T-helper 1 cell treated with Interleukin-12 subunit alpha and Interleukin-12 subunit beta and Interleukin-4 antibody, amounts not matched to agents 30 ng/mL and 1 ng/mL, for 36 hours (primary cell): ENCODE results near the gene CD38. TPM values are rescaled to one million over a fixed set of nuclear protein-coding genes. Genes with fewer than 3 reads are reported as not detected.

ENCODE experiments used
- intact Hi-C: fragments of 100-400 bp; cut with micrococcal nuclease; formaldehyde crosslinking; loops from one replicate; pipeline ENCODE4 v1.15.1; 2024
- total RNA-seq: library from RNA; stranded (reverse); gene quantifications from 2 replicates; pipeline ENCODE4 v1.2.3, GENCODE V29; 2022

CD38 gene
- 213 and 216 TPM in 2 replicates for total RNA-seq

GRCh38 chr4:15778289-15779241 is at the start of gene CD38:
TSS of gene CD38 (plus strand) at chr4:15778328. CDS start at chr4:15778415, 87 bp downstream.
- intact Hi-C loops, result loop anchor here (1.0 to 2.0 kb wide), 6 partner anchors 12 to 776 kb away; partner anchors contain the start of genes CPEB2, FAM200B and FBXL5

GRCh38 chr4:15729910-15730533 is 48.1 kb upstream of the CD38 start:
- intact Hi-C loops, result loop anchor here (1.0 to 5.0 kb wide), 9 partner anchors 26 to 271 kb away; partner anchors contain the start of gene FAM200B

- intact Hi-C loops, result loop anchor here (5.0 kb wide), 1 partner anchor 256 kb away; no protein-coding TSS in a partner anchor
These were observed 45.1 kb upstream of the CD38 start for GRCh38 chr4:15733061-15733460.

GRCh38 chr4:15735536-15735935 is 42.6 kb upstream of the CD38 start:
- intact Hi-C loops, result no loop called here

GRCh38 chr4:15736514-15737050 is 41.5 kb upstream of the CD38 start:
- intact Hi-C loops, result no loop called here

- intact Hi-C loops, result no loop called here
These were observed 40.9 kb upstream of the CD38 start for GRCh38 chr4:15737255-15737654.

GRCh38 chr4:15738877-15739276 is 39.3 kb upstream of the CD38 start:
- intact Hi-C loops, result no loop called here

- intact Hi-C loops, result no loop called here
These were observed 37.2 kb upstream of the CD38 start for GRCh38 chr4:15740764-15741404.

- intact Hi-C loops, result no loop called here
These were observed 36.0 kb upstream of the CD38 start for GRCh38 chr4:15742083-15742582.

GRCh38 chr4:15742637-15743036 is 35.5 kb upstream of the CD38 start:
- intact Hi-C loops, result no loop called here

- intact Hi-C loops, result no loop called here
These were observed 34.0 kb upstream of the CD38 start for GRCh38 chr4:15744016-15744545.

- intact Hi-C loops, result no loop called here
These were observed 32.0 kb upstream of the CD38 start for GRCh38 chr4:15746110-15746509.

- intact Hi-C loops, result no loop called here
These were observed 29.1 kb upstream of the CD38 start for GRCh38 chr4:15749001-15749400.

- intact Hi-C loops, result loop anchor here (10.0 kb wide), 2 partner anchors 826 to 1584 kb away; no protein-coding TSS in a partner anchor
These were observed 27.0 kb upstream of the CD38 start for GRCh38 chr4:15751153-15751552.

GRCh38 chr4:15753081-15753480 is 25.0 kb upstream of the CD38 start:
- intact Hi-C loops, result loop anchor here (10.0 kb wide), 2 partner anchors 828 to 1582 kb away; no protein-coding TSS in a partner anchor

GRCh38 chr4:15753786-15754185 is 24.3 kb upstream of the CD38 start:
- intact Hi-C loops, result loop anchor here (10.0 kb wide), 2 partner anchors 829 to 1581 kb away; no protein-coding TSS in a partner anchor

- intact Hi-C loops, result loop anchor here (10.0 kb wide), 2 partner anchors 830 to 1580 kb away; no protein-coding TSS in a partner anchor
These were observed 23.8 kb upstream of the CD38 start for GRCh38 chr4:15754323-15754722.

- intact Hi-C loops, result loop anchor here (1.0 to 10.0 kb wide), 13 partner anchors 11 to 1822 kb away; partner anchors contain the start of genes CD38, CPEB2, FAM200B and FBXL5
These were observed 22.6 kb upstream of the CD38 start for GRCh38 chr4:15755321-15756155.

- intact Hi-C loops, result loop anchor here (1.0 to 10.0 kb wide), 13 partner anchors 10 to 1821 kb away; partner anchors contain the start of genes CD38, CPEB2, FAM200B and FBXL5
These were observed 21.7 kb upstream of the CD38 start for GRCh38 chr4:15756361-15756861.
